GM19193 (cell line): ENCODE data around the gene SEPTIN5.

Experiments used
- POLR2A ChIP-seq: IDR thresholded peaks from 4 replicates; pipeline ENCODE4 v1.6.1; 2011; ENCODE audit not compliant: insufficient read depth, insufficient read length; ENCODE audit errors: extremely low read depth

Gene SEPTIN5

DNA sequence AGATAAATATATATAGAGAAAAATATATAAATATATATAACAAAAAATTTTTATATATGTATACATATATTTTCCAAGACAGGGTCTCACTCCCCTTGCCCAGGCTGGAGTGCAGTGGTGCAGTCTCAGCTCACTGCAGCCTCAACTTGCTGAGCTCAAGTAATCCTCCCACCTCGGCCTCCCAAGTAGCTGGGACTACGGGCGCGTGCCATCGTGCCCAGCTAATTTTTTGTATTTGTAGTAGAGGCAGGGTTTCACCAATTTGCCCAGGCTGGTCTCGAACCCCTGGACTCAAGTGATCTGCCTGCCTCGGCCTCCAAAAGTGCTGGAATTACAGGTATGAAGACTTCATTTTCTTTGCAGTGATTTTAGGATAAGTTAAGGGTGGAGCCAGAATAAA, 38.9 kb upstream of the SEPTIN5 start:
- TF ChIP-seq POLR2A: no peak

DNA sequence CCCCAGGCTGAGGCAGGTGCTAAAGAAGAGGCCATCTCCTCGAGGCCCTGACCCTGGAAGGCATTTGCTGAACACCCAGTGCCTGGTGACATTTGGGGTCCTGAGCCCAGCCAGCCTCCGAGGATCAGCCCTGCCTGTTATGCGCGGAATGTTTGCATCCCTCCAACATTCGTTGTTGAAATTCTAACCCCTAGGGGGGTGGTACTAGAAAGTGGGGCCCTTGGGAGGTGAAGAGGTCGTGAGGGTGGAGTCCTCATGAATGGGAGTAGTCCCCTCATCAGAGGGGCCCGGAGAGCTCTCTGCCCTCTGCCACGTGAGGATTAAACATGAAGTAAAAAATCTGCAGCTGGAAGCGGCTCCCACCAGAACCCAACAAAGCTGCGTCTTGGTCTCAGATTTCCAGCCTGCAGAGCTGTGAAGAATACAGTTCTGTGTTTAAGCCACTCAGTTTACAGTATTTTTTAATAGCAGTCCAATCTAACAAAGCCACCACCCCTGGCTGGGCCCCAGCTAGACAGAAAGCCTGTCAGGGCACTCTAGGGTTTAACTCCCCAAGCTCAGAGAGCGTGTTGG, 35.3 kb upstream of the SEPTIN5 start:
- TF ChIP-seq POLR2A: no peak

DNA sequence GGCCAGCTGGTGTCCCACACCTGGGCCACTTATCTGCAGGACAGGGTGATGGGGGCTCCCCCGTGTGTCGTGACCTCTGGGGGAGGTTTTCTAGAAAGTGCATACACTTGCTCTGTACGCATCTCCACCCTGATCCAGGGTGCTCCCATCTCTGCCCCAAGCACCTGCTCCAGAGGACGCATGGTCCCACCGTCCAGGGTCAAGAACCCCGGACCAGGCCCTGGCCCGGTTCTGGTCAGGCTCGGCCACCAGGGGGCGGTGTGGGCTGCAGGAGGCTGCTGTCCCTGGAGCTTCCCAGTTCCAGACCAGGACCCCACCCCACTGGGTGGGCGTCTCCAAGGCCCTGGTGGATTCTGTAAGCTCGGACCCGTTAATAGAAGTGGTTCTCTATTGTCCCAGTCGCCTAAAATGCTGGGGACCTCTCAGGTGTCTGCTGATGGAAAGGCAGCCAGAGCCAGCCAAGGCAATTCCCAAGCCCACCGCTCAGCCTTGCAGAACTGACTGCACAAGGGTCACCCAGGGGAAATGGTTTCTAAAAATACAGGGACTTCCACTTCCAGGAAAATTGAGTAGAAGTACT, 34.7 kb upstream of the SEPTIN5 start:
- no peak for TF ChIP-seq POLR2A

DNA sequence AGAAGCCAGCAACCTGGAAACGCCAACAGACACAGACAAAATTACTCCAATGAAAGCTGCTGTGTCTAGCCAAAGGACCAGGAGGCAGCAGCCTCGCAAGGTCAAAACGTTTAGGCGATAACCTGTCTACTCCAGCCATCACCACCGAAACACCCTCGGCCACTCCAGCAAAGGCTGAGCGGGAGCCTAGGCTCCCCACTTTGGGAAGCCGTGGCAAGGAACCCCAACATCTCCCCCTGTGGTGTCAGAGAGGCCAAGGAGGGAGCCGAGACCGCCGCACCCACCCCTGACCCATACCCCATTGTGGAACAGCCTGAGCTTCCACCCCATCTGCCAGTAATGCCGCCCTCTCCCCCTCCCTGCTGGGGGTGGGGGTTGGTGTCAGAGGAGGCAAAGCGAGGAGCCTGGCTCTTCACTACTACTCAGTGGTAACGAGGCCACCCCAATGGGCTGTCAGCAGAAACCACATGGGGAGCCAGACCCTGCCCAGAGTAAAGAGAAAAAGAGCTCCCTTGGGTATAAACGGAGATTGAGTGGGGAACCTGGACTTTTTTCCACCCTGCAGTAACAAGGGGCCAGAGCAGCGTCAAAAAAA, 33.9 kb upstream of the SEPTIN5 start:
- no peak for TF ChIP-seq POLR2A

DNA sequence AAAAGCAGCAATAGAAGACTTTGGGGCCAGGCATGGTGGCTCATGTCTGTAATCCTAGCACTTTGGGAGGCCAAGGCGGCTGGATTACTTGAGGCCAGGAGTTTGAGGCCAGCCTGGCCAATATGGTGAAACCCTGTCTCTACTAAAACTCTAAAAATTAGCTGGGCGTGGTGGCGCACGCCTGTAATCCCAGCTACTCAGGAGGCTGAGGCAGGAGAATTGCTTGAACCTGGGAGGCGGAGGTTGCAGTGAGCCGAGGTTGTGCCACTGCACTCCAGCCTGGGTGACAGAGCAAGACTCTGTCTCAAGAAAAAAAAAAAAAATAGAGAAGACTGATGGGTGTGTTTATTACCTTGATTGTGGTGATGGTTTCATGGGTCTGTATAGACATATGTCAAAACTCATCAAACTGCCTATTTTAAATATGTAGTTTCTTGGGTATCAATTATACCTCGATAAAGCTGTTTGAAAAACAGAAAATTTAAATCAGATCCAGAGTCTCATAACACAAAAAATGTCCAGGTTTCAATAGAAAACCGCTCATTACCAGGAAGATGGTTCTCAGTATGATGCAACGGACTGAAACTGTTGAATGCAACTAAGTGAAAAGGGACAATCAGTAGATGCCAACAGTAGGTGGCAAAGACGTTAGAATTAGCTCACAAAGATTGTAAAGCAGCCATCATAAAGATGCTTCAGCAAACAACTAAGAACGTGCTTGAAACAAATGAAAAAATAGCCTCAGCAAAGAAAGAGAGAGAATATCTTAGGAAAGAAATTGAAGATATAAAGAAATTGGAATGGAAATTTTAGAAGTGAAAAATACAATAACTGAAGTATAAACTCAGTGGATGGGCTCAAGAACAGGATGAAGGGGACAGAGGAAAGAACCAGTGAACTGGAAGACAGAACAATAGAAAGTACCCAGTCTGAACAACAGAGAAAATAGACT, 33.1 kb upstream of the SEPTIN5 start:
- no peak for TF ChIP-seq POLR2A

DNA sequence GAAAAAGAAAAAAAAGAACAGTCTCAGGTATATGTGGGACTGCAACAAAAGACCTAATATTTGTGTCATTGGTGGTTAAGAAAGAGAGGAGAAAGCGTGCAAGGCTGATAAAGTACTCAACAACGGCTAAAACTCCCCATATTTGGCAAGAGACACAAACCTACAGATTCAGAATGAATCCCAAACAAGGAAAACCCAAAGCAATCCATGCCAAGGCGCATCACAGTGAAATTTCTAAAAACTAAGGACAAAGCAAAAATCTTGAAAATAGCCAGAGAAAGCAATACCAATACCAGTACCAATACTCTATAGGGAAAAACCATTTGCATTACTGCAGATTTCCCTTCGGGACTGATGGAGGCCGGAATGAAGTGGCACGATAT, 32.4 kb upstream of the SEPTIN5 start:
- TF ChIP-seq POLR2A: no peak

DNA sequence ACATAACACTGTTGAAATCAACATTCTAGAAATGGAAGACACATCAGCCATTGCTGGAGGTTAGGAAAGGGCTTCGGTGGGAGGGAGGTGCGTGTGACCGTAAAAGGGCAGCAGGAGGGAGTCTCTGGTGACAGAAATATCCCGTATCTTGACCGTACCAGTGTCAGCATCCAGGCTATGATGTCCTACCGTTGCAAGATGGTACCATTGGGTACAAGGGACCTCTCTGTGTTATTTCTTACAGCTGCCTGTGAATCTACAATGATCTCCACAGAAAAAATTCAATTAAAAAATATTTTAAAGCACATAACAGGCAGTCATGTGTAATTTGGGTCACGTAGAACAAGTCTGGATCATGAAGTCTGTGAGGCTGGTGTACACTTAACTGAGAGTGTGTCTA, 27.4 kb upstream of the SEPTIN5 start:
- no peak for TF ChIP-seq POLR2A

DNA sequence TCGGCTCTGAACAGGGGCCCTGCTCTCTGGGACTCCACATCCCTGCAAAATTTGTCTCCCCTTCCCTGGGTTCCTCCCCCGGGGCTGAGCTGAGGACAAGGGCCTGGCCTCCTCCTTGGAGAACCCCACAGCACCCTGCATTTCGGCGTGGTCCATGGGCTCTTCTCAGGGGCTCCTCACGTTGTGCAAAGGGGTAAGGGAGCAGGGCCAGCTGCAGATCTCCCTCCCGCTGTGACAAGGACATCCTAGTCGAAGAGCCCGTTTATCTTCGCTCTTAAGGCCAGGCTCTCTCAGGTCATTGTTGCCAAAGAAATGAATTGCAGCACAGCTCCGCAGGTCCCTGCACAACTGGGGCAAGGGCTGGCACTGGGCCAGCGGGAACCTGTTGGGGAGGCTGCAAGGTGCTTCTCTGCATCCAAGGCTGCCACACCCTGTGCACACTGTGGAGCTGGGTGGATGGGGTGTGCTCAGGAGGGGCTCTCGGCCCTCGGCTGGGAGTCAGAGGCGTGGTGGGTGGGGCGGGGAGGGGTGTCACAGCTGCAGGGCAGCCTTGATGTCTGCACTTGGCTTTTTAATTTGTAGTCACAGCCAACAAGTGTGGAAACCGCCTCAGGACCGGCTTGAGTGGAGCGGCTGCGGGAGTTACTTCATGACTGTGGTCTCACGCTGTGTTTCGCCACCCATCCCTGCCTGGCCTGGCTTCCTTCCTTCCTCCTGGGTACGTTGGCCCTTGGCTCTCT, 26.6 kb upstream of the SEPTIN5 start:
- TF ChIP-seq POLR2A: no peak

DNA sequence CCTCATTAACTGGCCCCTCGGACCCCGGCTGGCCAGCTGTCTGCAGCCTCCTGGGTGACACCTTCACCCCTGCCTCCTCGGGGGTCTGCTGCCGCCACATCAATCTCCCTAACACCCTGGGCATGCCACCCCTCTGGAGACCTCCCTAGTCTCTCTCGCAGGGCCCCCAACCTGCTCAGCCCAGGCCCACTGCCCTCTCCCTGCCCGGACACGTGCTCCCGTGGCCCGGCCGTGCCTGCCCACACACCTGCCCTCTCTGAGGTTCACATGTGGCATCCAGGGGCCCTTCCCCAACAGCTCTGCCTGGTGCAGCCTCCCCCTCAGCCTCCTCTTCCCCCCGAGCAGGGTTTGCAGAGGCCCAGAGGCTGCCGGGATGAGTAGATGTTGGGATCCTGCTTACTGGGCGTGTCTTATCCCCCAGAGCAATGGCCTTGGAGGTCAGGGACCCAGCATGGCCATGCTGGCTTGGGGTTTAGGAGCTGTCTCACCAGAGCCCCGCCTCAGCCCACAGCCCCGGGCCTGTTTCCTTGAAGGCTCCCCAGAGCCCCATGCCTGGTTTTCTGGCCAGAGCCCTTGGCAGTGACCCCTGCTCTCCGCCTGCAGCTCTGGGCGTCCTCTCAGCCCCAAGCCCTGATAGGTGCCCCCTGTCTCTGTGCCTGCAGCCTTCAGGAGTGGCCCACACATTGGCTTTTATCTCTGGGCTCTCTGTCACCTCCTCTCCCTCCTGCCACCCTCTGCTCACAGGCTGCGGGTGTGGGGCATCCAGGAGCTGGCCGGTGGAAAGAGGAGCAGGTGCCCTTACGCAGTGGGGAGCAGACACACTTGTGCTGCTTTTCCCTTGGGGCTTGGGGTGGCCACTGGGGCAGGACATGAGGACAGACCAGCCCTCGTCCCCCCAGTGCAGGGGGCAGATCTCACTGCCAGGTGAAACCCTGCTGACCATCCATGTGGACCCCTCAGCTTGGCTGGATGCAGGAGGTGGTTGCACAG, 25.7 kb upstream of the SEPTIN5 start:
- no peak for TF ChIP-seq POLR2A

DNA sequence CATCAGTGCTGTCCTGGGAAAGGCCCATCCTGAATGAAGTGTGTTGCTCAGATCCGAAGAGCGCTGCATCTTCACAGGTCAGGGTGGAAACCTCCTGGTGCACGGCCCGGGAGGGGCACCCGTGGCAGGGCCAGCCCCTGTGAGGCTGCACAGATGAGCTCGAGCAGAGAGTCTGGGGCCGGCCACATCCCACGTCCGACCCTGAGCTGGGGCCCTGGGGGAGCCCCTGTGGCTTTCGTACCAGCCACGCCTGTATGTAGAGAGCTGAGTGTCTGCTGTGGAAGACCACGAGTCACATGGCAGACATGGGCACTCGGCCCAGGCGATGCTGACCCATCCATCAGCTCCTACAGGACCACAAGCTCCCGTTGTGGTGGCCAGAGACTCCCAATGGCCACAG, 24.9 kb upstream of the SEPTIN5 start:
- TF ChIP-seq POLR2A: no peak

DNA sequence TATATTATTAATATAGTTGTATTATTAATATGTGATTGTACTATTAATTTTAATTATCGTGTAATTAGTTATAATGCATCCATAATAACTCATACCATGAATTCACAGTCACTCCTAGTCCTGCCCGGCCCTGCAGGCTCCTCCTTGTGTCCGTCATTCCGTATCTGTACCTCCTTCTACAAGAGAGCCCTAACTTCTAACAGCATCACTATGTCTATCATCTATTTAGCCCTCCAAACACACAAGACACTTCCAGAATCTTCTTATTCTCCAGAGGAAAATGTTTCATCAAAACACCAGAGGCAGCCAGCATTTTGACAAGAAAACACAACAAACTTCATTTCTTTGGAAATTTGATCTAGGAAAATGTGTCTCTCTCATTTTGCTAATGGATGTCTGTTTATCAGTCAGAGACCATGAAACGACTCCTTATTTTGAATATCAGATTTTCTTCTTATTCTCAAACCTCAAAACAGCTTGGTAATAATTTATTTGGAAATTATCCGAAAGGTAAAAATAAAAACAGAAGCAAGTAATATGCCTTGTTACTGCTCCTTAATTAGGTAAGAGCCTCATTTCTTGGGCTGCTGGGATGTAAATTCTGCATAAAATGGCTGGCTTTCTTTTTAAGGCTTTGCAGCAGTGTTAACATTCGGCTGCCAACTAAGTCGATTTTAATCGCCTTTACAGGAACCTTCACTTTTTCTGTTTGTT, 23.1 kb upstream of the SEPTIN5 start:
- no peak for TF ChIP-seq POLR2A

DNA sequence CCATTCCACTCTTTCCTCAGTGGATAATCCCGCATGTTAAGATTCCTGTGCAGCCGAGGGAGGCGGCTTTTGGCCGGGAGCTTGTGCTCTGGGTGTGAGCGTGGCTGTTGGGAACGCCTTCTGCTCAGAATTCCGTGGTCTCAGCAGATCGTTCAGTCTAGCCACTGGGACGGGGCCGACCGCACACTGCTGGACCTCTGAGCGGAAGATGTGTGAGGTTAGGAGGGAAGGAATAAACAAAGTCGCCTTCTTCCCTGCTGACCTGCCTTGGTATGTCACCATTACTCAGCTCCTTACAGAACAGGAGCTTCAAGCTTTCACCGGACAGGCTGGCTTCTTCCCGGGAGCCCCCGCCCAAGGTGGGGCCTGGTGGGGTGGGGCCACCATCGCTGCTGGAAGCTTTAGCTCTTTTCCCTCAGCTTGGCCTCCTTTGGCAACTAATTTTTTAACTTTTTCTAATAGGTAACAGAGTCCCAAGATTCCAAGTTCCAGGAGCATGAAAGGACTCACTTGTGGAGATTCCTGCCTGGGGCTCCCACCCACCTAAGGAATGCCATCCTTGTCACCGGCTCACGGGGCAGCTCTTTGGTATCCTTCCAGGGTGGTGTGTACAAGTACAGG, 22.5 kb upstream of the SEPTIN5 start:
- no peak for TF ChIP-seq POLR2A

DNA sequence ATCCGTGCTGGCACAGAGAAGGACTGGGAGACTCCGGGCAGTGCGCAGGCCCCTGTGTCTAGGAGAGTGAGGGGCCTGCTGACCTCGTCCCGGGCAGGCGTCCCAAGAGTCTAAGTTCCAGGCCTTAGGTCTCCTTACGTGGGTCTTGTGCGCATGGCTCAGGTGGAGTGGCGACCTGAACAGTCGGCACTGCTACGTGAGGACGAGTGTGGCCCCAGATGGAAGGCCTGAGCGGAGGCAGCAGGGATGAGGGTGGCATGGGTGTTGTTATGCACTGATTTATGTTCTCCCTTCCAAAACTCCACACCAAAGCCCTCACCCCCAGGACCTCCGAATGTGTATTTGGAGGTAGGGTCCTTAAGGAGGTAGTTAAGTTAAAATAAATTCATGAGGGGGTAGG, 20.7 kb upstream of the SEPTIN5 start:
- TF ChIP-seq POLR2A: no peak
